ENCODE measurements around the gene CYB5RL.

DNA sequence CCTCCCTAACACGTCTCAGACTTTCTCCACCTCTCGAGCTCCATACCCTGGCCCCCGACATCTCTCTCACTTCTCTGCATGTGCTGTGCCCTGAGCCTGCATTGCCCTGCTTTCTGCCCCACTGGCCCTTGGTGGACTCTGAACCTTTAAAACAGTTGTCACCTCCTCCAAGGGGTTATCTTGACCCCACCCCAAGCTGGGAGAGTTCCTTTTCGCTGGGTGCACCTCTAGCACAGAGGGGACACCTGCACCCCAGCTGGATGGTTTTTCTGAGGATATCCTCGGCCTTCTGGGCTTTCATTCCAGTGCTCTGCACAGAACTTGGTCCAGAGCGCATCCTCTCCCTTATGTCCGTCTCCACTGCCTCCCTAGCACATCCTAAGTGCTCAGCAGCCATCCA, 42.8 kb downstream of the CYB5RL start:
- TF ChIP-seq POLR2A (IDR thresholded peaks at IDR 0.05; ENCODE audit: low read depth, low read length) (no peak), SPI1 (IDR thresholded peaks at IDR 0.05; ENCODE audit: low read depth, low read length) (no peak), POLR2AphosphoS5 (IDR thresholded peaks at IDR 0.05; ENCODE audit: low read depth, low read length) (no peak), PAX5 (IDR thresholded peaks at IDR 0.05; ENCODE audit: insufficient read depth, low read length, severe bottlenecking) (no peak)

Data from GM12891 (cell line).